Transverse colon (tissue), 4 donors: Measurements from ENCODE around the gene EYA2. TPM values are rescaled to one million over a fixed set of nuclear protein-coding genes. Genes with fewer than 3 reads are reported as not detected.

ENCODE experiments used
- DNase-seq: peaks from one replicate; pipeline ENCODE4 v3.0.0-alpha.2; 2019
- H3K27ac ChIP-seq, 4 donors: fragments of 200-600 bp; sonication (generic); 2 replicates each; pipeline ENCODE4 v1.5.1; 2016 to 2018; ENCODE audit warnings: inconsistent platforms in 4 of 4
- H3K27me3 ChIP-seq: fragments of 200-600 bp; sonication (generic); 2 replicates; pipeline ENCODE4 v1.5.1; 2017; ENCODE audit warnings: inconsistent platforms
- H3K36me3 ChIP-seq, 4 donors: fragments of 200-600 bp; sonication (generic); 2 replicates each; pipeline ENCODE4 v1.5.1; 2017 to 2019; ENCODE audit warnings: inconsistent platforms in 4 of 4
- H3K4me1 ChIP-seq, 4 donors: fragments of 200-600 bp; sonication (generic); 2 replicates each; pipeline ENCODE4 v1.5.1; 2017 to 2020; ENCODE audit warnings: inconsistent platforms in 4 of 4
- H3K4me3 ChIP-seq, 4 donors: fragments of 200-600 bp; sonication (generic); 1 replicate in 1 of 4; 2 replicates in 3 of 4; pipeline versions ENCODE4 v1.5.1 to v1.6.1; 2017 to 2019; ENCODE audit warnings: inconsistent platforms in 4 of 4
- H3K9me3 ChIP-seq, 2 donors: fragments of 200-600 bp; sonication (generic); 2 replicates each; pipeline ENCODE4 v1.5.1; 2017 to 2019; ENCODE audit warnings: inconsistent platforms in 2 of 2
- CTCF ChIP-seq, 5 experiments: fragments of 200-600 bp in 3 of 5; fragments of 450-650 bp in 2 of 5; sonication (generic) in 3 of 5; IDR thresholded peaks; 1 replicate in 2 of 5; 2 replicates in 3 of 5; pipeline ENCODE4 v1.5.1; 2016 to 2017; ENCODE audit warnings: antibody characterized with exemption in 5 of 5, inconsistent platforms in 3 of 5, mild to moderate bottlenecking in 2 of 5, moderate library complexity in 1 of 5
- EP300 ChIP-seq: sonication (generic); formaldehyde crosslinking; IDR thresholded peaks from one replicate; pipeline ENCODE4 v1.6.1; 2017; ENCODE audit warnings: antibody characterized with exemption, low read depth
- POLR2A ChIP-seq: fragments of 450-650 bp; IDR thresholded peaks from one replicate; pipeline ENCODE4 v1.6.1; 2016; ENCODE audit warnings: antibody characterized with exemption, mild to moderate bottlenecking, moderate library complexity
- POLR2AphosphoS5 ChIP-seq, 3 donors: sonication (generic); formaldehyde crosslinking; IDR thresholded peaks; one replicate each; pipeline ENCODE4 v1.6.1; 2016; ENCODE audit warnings: antibody characterized with exemption in 3 of 3
- WGBS, 2 donors: methylation state at CpG; one replicate each; pipeline ENCODE4 v1.1.5; 2018; ENCODE audit warnings: low coverage in 1 of 2; 5-methylcytosine and 5-hydroxymethylcytosine counted together
- in situ Hi-C, 4 donors: fragments of 200-750 bp; cut with MboI; loops; one replicate each; pipeline versions ENCODE4 v1.15.0 to v1.15.1; 2017; ENCODE audit warnings: low sequenced_read_pairs in 3 of 4, low pct_ligation_motif_present in 1 of 4, low pct_unique_long_range_greater_than_20kb in 1 of 4
- intact Hi-C: fragments of 100-400 bp; cut with DNase I; formaldehyde crosslinking; loops from one replicate; pipeline ENCODE4 v1.15.1; 2023; ENCODE audit warnings: low total_unique reads
- total RNA-seq, 4 donors: library from RNA; depleted of rRNA; stranded (reverse); fragments of >200 nt; gene quantifications; one replicate each; pipeline ENCODE4 v1.1.0, GENCODE V29; 2016

Gene EYA2
- total RNA-seq, 4 donors from 2014 or later: 4.5 to 17.5 (median 10.9) TPM

- TF ChIP-seq EP300: no peak
- TF ChIP-seq CTCF (IDR thresholded peaks at IDR 0.05): no peak
- TF ChIP-seq POLR2AphosphoS5 (IDR thresholded peaks at IDR 0.05): no peak
- no peak for TF ChIP-seq POLR2A
- H3K36me3 ChIP-seq: peaks cover 0 to 62% (median 9%) of the 10 kb centered on the region in 4 donors
- WGBS, 2 donors: 83 to 91% methylated on average over 3 to 7 of the region's 7 CpGs
- intact Hi-C loops: no loop called here
- no peaks in the 10 kb centered on the region for H3K27me3 ChIP-seq
- no peak for DNase-seq
- no peaks in the 10 kb centered on the region for H3K4me1 ChIP-seq
- no peaks in the 10 kb centered on the region for H3K9me3 ChIP-seq
- in situ Hi-C loops: no loop called here
- H3K4me3 ChIP-seq: no peak overlapping the region
- H3K27ac ChIP-seq: no peak overlapping the region
Observed at GRCh38 chr20:47227119-47227518, 332.5 kb downstream of the EYA2 start.

- H3K27ac ChIP-seq: no peak overlapping the region
- peaks cover 0 to 61% (median 7%) of the 10 kb centered on the region in 4 donors for H3K36me3 ChIP-seq
- no peak for TF ChIP-seq EP300
- no peak for TF ChIP-seq CTCF (IDR thresholded peaks at IDR 0.05)
- TF ChIP-seq POLR2A: no peak
- no peak for TF ChIP-seq POLR2AphosphoS5 (IDR thresholded peaks at IDR 0.05)
- in situ Hi-C loops (no loop called here), intact Hi-C loops (no loop called here)
- 88 to 94% methylated on average over 5 to 9 of the region's 9 CpGs for WGBS, 2 donors
- H3K27me3 ChIP-seq: no peaks in the 10 kb centered on the region
- H3K4me3 ChIP-seq: no peak overlapping the region
- no peak for DNase-seq
- H3K4me1 ChIP-seq: no peaks in the 10 kb centered on the region
- no peaks in the 10 kb centered on the region for H3K9me3 ChIP-seq
Observed at GRCh38 chr20:47227576-47227975, 332.9 kb downstream of the EYA2 start.

GRCh38 chr20:47228654-47229053 is 334.0 kb downstream of the EYA2 start:
- Histone ChIP-seq H3K4me3 (no peak overlapping the region), H3K36me3 (peaks cover 0 to 53% (median 3%) of the 10 kb centered on the region in 4 donors), H3K4me1 (no peaks in the 10 kb centered on the region), H3K27me3 (no peaks in the 10 kb centered on the region), H3K9me3 (no peaks in the 10 kb centered on the region), H3K27ac (no peak overlapping the region)
- DNase-seq: no peak
- WGBS, 2 donors: 81% methylated on average over 5 of the region's 5 CpGs; no CpG with 5 or more reads in 1 of the 2 donors
- in situ Hi-C loops (no loop called here), intact Hi-C loops (no loop called here)
- TF ChIP-seq EP300 (no peak), POLR2A (no peak), POLR2AphosphoS5 (IDR thresholded peaks at IDR 0.05) (no peak)

- Histone ChIP-seq H3K27me3 (no peaks in the 10 kb centered on the region), H3K9me3 (no peaks in the 10 kb centered on the region), H3K36me3 (peaks cover 0 to 65% (median 11%) of the 10 kb centered on the region in 4 donors), H3K4me3 (no peak overlapping the region), H3K4me1 (no peaks in the 10 kb centered on the region), H3K27ac (no peak overlapping the region)
- DNase-seq: no peak
- TF ChIP-seq EP300: no peak
- no peak for TF ChIP-seq POLR2A
- TF ChIP-seq CTCF (IDR thresholded peaks at IDR 0.05): no peak
- no peak for TF ChIP-seq POLR2AphosphoS5 (IDR thresholded peaks at IDR 0.05)
- intact Hi-C loops (no loop called here), in situ Hi-C loops (no loop called here)
- 95 to 96% methylated on average over 6 to 8 of the region's 8 CpGs for WGBS, 2 donors
Observed at GRCh38 chr20:47230811-47231256, 336.2 kb downstream of the EYA2 start.
